ENCODE measurements around the gene BRI3BP. TPM values are rescaled to one million over a fixed set of nuclear protein-coding genes. Genes with fewer than 3 reads are reported as not detected.

The BRI3BP gene
- total RNA-seq, 4 donors from 2014 or later: 9.1 to 25.0 (median 17.7) TPM

DNA sequence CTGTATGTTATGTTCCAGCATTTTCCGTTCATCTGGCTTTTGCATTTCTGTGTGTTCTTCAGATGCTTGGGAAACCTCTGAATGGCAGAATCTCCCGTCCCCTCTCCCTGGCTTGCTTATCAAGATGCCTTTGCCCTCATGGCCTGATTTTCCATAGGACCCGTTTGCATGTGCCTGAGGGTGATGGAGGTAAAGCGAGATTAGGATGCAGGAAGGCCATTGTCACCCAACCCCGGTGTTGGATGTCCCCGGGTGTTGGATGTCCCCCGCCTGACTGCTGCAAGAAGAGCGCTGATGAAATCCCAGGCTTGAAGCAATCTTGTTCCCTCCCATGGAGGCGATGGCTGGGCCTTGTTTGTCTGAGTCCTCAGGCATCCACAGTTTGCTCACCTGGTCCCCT is 9.6 kb downstream of the BRI3BP start:
- TF ChIP-seq POLR2AphosphoS5 (IDR thresholded peaks at IDR 0.05): no peak
- TF ChIP-seq EP300 (IDR thresholded peaks at IDR 0.05): no peak
- no peak for TF ChIP-seq POLR2A (IDR thresholded peaks at IDR 0.05)
- TF ChIP-seq, protein P1, sequence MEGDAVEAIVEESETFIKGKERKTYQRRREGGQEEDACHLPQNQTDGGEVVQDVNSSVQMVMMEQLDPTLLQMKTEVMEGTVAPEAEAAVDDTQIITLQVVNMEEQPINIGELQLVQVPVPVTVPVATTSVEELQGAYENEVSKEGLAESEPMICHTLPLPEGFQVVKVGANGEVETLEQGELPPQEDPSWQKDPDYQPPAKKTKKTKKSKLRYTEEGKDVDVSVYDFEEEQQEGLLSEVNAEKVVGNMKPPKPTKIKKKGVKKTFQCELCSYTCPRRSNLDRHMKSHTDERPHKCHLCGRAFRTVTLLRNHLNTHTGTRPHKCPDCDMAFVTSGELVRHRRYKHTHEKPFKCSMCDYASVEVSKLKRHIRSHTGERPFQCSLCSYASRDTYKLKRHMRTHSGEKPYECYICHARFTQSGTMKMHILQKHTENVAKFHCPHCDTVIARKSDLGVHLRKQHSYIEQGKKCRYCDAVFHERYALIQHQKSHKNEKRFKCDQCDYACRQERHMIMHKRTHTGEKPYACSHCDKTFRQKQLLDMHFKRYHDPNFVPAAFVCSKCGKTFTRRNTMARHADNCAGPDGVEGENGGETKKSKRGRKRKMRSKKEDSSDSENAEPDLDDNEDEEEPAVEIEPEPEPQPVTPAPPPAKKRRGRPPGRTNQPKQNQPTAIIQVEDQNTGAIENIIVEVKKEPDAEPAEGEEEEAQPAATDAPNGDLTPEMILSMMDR (IDR thresholded peaks at IDR 0.05): no peak
- Histone ChIP-seq H3K4me1 (no peaks in the 10 kb centered on the region), H3K27me3 (no peaks in the 10 kb centered on the region), H3K36me3 (no peaks in the 10 kb centered on the region), H3K4me3 (no peak overlapping the region), H3K9me3 (no peaks in the 10 kb centered on the region), H3K27ac (no peak overlapping the region)
- 99% methylated on average over 8 of the region's 9 CpGs for WGBS
- no peak for DNase-seq (ENCODE audit: low spot score in 2 of 2)

DNA sequence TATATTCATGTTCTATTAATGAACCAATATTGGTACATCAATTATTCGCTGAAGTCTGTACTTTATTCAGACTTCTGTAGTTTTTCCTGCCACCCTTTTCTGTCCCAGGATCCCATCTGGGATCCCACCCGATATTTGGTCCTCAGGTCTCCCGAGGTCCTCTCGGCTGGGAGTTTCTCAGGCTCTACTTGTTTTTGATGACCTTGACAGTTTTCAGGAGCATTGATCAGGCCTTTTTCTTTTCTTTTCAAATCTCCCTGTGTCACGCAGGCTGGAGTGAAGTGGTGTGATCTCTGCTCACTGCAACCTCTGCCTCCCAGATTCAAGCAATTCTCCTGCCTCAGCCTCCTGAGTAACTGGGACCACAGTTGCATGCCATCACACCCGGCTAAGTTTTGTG is 11.2 kb downstream of the BRI3BP start:
- no peaks in the 10 kb centered on the region for H3K36me3 ChIP-seq
- H3K27ac ChIP-seq: no peak overlapping the region
- no peaks in the 10 kb centered on the region for H3K27me3 ChIP-seq
- no peaks in the 10 kb centered on the region for H3K9me3 ChIP-seq
- DNase-seq (ENCODE audit: low spot score in 2 of 2): no peak
- TF ChIP-seq POLR2A (IDR thresholded peaks at IDR 0.05) (no peak), POLR2AphosphoS5 (IDR thresholded peaks at IDR 0.05) (no peak), EP300 (IDR thresholded peaks at IDR 0.05) (no peak)
- TF ChIP-seq, protein P1 (IDR thresholded peaks at IDR 0.05): no peak
- WGBS: 97% methylated on average over 6 of the region's 6 CpGs
- H3K4me3 ChIP-seq: no peak overlapping the region
- no peaks in the 10 kb centered on the region for H3K4me1 ChIP-seq

DNA sequence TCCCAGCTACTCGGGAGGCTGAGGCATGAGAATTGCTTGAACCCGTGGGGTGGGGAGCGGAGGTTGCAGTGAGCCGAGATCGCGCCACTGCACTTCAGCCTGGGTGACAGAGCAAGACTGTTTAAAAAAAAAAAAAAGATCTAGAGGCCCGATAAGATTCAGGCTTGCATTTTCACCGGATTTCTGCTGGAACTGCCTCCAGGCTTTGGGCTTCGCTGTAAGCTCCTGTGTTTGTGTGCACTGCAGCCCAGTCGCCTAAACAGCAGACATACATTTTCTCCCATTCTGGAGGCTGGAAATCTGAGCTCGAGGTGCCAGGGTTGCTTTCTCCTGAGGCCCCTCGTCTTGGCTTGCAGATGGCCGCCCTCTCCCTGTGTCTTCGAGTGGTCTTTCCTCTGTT is 12.2 kb downstream of the BRI3BP start:
- H3K4me3 ChIP-seq: no peak overlapping the region
- WGBS: 90% methylated on average over 14 of the region's 14 CpGs
- TF ChIP-seq, protein P1 (IDR thresholded peaks at IDR 0.05): no peak
- TF ChIP-seq EP300 (IDR thresholded peaks at IDR 0.05): no peak
- TF ChIP-seq POLR2AphosphoS5 (IDR thresholded peaks at IDR 0.05): no peak
- H3K4me1 ChIP-seq: no peaks in the 10 kb centered on the region
- DNase-seq (ENCODE audit: low spot score in 2 of 2): no peak
- no peaks in the 10 kb centered on the region for H3K27me3 ChIP-seq
- no peaks in the 10 kb centered on the region for H3K36me3 ChIP-seq
- H3K27ac ChIP-seq: no peak overlapping the region
- no peaks in the 10 kb centered on the region for H3K9me3 ChIP-seq

DNA sequence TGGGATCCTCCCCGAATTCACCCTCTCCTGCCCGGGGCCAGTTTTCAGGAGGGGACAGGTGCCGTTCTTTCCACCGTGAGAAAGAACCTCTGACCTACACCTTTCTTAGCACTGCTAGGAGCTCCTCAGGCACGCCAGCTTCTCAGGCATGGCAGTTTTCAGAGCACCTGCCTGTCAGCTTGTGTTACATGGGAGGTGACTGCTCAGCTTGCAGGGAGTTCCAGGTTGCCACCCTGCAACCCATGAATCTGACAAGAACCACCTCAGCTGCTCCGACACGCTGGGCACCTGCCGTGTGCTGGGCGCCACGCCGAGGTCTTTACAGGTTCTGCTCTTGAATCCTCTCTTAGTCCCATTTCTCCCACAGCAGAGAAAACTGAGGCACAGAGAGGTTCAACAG is 12.9 kb downstream of the BRI3BP start:
- Histone ChIP-seq H3K9me3 (no peaks in the 10 kb centered on the region), H3K27me3 (no peaks in the 10 kb centered on the region), H3K4me1 (no peaks in the 10 kb centered on the region), H3K4me3 (no peak overlapping the region), H3K27ac (no peak overlapping the region), H3K36me3 (no peaks in the 10 kb centered on the region)
- no peak for DNase-seq (ENCODE audit: low spot score in 2 of 2)
- no peak for TF ChIP-seq POLR2A (IDR thresholded peaks at IDR 0.05)
- TF ChIP-seq EP300 (IDR thresholded peaks at IDR 0.05): no peak
- TF ChIP-seq, protein P1 (IDR thresholded peaks at IDR 0.05): no peak
- TF ChIP-seq POLR2AphosphoS5 (IDR thresholded peaks at IDR 0.05): no peak
- WGBS: 91% methylated on average over 11 of the region's 11 CpGs

DNA sequence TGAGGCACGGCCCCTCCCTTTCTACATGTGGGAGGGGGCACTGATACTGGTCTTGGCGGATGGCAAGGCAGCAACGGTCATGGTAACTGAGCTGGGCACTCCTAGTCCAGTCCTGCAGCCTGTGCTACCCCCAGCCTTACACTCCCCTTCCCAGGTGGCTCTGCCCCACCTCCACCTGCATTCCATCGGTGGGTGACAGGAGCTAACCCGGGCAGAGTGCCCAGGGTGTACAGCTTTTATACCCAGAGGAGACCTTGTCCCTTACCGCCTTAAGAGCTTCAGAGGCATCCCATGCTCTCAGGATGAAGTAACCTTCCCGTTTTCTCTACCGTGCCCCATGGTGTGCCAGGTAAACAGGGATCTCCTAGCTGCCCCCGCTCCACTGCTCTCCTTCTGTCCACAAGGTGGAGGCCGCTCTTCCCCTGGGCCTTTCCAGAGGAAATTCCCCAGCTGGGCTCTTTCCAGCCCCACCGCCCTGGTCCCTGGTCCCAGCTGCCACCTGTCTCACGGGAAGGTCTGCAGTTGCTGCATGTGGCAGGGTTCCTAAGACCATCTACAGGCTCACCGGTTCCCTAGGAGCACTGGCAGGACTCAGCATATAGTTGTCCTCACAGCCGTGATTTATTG is 20.5 kb downstream of the BRI3BP start:
- no peaks in the 10 kb centered on the region for H3K27me3 ChIP-seq
- 94% methylated on average over 13 of the region's 14 CpGs for WGBS
- H3K4me3 ChIP-seq: no peak overlapping the region
- no peaks in the 10 kb centered on the region for H3K9me3 ChIP-seq
- peaks cover 21% of the 10 kb centered on the region for H3K36me3 ChIP-seq
- DNase-seq (ENCODE audit: low spot score in 2 of 2): no peak
- H3K27ac ChIP-seq: no peak overlapping the region
- no peaks in the 10 kb centered on the region for H3K4me1 ChIP-seq
- no peak for TF ChIP-seq EP300 (IDR thresholded peaks at IDR 0.05)
- TF ChIP-seq, protein P1 (IDR thresholded peaks at IDR 0.05): no peak
- TF ChIP-seq POLR2AphosphoS5 (IDR thresholded peaks at IDR 0.05): no peak
- no peak for TF ChIP-seq POLR2A (IDR thresholded peaks at IDR 0.05)
